HG02870 (cell line): ENCODE results near the gene LRP11.

Experiments
- ATAC-seq: cut with Tn5 transposase; IDR thresholded peaks from one replicate; pipeline ENCODE4 v1.9.1; 2021; ENCODE audit warnings: mild to moderate bottlenecking, moderate library complexity; ENCODE audit not compliant: unreplicated experiment

Gene LRP11

GRCh38 chr6:149809798-149810197 lies 54.4 kb downstream of the LRP11 start:
- no peak for ATAC-seq

GRCh38 chr6:149806127-149806526 lies 58.0 kb downstream of the LRP11 start:
- no peak for ATAC-seq

GRCh38 chr6:149783551-149783950 lies 80.6 kb downstream of the LRP11 start:
- no peak for ATAC-seq

- ATAC-seq, result no peak
Measured at GRCh38 chr6:149782337-149782736, 81.8 kb downstream of the LRP11 start.

- no peak for ATAC-seq
Measured at GRCh38 chr6:149781715-149782114, 82.4 kb downstream of the LRP11 start.

- no peak for ATAC-seq
Measured at GRCh38 chr6:149779644-149779963, 84.6 kb downstream of the LRP11 start.

- no peak for ATAC-seq
Measured at GRCh38 chr6:149777624-149778023, 86.5 kb downstream of the LRP11 start.

GRCh38 chr6:149771925-149772324 lies 92.2 kb downstream of the LRP11 start:
- ATAC-seq, result no peak

GRCh38 chr6:149771185-149771584 lies 93.0 kb downstream of the LRP11 start:
- no peak for ATAC-seq

- no peak for ATAC-seq
Measured at GRCh38 chr6:149769676-149770075, 94.5 kb downstream of the LRP11 start.
